ENCODE measurements around the gene WNK4.

The WNK4 gene

DNA sequence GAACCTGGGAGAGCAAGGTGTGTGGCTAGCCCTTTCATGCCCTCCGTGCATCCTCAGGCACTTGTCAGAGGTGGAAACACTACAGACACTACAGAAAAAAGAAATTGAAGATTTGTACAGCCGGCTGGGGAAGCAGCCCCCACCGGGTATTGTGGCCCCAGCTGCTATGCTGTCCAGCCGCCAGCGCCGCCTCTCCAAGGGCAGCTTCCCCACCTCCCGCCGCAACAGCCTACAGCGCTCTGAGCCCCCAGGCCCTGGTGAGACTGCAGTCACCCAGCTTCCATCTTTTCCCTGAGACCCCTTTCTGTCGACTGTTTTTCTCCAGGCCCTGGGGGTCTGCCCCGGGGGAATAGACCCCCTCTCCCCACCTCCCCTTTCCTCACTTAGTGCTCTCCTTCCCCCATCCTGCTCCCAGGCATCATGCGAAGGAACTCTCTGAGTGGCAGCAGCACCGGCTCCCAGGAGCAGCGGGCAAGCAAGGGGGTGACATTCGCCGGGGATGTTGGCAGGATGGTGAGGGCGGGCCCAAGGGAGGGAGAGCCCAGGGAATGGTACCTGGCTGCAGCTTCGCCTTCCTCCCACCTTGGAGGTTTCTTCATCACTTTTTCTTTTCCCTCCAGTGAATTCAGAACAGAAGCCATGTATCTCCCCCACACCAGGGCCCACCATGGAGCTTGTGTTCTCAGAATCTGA lies 15.8 kb downstream of the WNK4 start:
- no peak for DNase-seq

DNA sequence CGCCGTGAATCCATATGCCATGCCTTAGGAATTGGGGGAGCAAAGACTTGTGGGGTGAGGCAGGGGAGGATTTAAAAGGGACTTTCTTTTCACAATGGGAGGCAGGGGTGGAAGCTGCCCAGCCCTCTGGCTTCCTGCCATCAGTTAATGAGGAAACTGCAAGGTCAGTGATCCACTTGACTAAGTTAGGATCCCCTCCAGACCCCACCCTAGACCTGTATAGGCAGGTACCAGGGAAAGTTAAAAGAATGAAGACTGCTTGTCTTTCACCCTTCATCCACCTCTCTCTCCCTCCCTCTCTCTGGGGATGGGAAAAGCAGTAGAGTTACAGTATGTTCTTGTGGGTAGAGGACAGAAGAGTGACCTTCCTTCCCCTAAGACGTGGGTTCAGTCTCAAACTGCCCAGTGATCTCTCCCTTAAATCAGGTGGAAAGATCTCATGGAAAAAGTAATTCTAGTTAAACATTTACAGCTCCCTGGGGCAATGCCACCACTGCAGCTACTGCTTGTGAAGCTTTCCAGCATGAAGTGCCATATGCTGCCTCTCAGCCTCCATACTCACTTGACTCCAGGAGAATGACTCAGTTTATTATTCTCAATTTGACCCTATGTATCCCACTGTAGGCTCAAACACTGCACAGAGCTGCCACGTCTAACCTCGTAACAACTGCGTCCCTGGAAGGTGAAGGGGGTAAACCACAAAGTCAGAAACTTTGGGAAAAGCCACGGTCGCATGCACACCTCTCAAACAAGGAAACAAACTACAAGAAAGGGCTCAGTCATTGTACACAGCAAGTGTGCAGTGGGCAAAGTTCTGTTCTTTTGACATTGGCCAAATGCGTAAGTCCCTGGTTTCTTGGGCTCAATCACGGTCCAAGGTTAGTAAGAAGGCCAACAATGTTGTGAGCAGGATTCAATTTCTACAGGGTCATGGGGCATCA lies 16.9 kb downstream of the WNK4 start:
- no peak for DNase-seq

DNA sequence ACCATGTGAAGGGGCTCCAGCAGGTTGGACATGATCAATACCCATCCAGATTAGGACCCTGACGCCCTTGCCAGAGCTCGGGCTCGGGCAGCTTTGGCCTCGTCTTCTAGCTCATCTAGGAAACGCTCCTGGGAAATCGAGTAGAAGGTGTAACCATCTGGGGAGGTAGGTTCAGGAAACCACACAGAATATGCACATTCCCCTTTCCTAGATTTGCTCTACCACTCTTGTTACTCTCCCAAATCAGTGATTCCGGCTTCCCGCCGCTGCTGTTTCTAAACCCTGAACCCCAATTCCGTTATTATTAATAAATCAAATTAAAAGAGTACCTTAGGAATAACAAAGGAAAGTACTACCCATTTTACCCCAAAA lies 17.6 kb downstream of the WNK4 start:
- no peak for DNase-seq

DNA sequence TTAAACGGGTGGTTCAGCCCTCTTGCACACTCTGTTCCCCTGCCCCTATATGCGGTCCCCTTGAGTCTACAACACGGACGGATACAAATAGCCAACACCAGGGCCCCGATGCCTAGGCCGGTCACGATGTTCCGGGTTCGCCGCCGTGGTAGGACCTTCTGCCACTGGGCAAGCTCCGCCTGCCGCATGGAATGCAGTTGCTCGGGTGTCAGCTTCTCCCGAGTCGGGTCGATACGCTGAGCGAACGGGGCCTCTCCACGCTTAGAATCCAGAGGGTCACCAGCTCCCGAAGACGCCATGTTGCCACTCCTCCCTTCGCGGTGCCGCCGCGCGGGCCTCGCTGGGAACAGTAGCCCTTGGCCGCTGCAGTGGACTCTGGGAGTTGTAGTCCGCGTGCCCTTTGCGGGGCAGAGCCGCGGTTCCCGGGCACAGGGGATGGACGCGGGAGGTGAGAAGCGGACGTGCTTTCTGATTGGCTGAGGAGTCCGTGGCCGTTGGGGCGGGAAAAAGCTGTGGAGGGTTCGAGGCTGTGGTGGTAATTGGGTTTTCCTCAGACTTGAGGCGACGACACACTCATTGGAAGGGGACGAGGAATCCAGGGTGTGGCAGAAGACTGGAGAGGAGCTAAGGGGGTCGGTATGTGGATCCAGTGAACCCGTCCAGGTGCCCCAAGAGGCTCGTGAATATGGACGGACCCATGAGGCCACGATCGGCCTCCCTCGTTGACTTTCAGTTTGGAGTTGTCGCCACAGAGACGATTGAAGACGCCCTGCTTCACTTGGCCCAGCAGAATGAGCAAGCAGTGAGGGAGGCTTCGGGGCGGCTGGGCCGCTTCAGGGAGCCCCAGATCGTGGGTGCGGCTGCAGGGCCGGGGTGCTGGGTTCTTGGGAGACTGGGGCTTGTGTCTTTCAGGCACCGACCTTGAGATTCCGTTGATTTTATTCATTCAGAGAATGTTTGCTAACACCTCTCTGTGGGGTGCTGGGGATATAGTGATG lies 18.3 kb downstream of the WNK4 start, which contains the start of the genes CNTD1 and COA3:
Gene CNTD1, plus strand, starts transcription at position 479 of the 998 bp plus-strand sequence. Its CDS starts 207 bp downstream, at position 686.
Gene COA3, minus strand, starts transcription at position 322 of the 998 bp plus-strand sequence. Its CDS starts 23 bp downstream, at position 299.
- DNase-seq, result peak in 55 of 56 donors; percentile 17 to 85 (median 67)

DNA sequence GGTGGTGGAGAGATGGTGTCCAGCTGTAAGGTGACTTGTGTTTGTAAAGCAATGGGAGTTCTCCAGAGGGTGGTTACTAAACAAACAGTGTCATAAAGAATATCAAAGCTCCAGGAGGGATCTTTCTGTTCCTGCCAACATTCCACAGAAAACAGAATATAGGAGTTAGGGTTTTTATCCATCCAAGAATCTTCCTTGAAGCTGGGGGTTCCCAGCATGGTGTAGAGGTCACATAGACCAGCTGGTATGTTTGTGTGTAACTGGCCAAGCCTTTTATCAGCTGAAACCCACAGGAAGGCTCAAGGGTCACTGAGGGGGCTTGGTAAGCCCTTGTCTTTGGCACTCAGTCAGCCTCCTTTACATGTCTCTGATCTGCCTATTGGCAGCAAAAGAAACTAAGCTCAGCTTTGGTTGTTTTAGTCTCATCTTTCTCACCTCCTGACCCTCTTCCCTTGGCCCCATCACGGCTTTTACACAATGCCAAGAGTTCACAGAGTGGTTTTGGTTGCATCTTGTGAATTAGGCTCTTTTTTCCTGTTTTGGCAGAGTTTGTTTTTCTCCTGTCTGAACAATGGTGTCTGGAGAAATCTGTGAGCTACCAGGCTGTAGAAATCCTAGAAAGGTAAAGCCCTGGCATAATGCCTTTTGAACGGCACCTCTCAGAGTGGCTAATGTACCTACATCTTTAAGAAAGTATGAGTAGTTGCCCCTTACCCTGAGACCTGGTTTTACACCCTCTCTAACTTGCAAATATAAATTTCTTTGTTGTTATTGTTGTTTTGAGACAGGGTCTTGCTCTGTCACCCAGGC lies 22.9 kb downstream of the WNK4 start:
- no peak for DNase-seq

DNA sequence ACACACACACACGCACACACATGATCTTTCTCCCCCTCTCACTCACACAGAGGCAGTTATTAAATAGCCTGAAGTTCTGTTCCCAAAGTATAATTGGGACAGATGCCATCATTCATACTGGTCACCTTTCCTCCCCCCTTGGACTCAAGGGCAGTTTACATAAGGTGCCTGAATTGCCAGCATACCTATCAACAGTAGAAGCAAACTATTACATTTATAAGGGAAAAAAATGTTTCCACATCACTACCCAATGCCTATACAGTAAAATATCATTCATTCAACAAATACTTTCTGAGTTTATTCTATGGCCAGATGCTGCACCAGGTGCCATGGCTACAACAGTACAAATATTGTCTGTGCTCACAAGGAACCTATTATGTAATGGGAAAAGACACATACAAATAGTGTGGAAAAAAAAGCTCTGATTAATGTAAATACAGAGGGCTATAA lies 24.5 kb downstream of the WNK4 start:
- DNase-seq, result no peak

DNA sequence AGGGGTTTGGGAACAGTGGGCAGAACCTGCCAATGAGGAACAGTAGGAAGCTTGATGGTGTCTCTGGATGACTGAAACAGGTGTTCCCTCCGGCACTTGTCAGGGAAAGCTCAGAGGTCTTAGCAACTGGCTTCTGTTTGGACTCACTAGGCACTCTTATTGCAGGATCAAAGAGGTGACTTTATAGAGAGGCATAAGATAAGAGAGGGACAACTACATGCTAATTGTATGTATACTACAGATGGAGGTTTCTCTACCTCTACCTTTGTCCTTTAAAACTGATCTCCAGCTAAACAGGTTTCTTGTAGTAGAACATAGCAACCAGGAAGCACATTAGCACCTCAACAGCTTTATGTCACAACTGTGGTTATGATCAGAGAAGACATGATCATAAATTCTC lies 25.8 kb downstream of the WNK4 start:
- no peak for DNase-seq

DNA sequence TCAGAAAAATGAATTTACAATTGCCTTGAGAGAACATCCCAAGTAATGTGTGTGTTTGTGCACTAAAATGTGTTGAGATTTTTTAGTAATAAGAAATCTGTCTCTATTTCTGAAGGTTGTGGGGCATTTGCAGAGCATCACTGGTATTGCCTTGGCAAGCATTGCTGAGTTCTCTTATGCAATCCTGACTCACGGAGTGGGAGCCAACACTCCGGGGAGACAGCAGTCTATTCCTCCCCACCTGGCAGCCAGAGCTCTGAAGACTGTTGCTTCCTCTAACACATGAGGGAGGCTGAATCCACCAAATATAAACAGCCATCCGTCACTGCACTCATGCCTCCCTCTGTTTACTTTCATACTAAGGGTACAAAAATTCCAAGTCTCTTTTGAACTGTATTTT lies 28.8 kb downstream of the WNK4 start:
- DNase-seq, result peak in 28 of 56 donors; percentile 1 to 78 (median 28)

DNA sequence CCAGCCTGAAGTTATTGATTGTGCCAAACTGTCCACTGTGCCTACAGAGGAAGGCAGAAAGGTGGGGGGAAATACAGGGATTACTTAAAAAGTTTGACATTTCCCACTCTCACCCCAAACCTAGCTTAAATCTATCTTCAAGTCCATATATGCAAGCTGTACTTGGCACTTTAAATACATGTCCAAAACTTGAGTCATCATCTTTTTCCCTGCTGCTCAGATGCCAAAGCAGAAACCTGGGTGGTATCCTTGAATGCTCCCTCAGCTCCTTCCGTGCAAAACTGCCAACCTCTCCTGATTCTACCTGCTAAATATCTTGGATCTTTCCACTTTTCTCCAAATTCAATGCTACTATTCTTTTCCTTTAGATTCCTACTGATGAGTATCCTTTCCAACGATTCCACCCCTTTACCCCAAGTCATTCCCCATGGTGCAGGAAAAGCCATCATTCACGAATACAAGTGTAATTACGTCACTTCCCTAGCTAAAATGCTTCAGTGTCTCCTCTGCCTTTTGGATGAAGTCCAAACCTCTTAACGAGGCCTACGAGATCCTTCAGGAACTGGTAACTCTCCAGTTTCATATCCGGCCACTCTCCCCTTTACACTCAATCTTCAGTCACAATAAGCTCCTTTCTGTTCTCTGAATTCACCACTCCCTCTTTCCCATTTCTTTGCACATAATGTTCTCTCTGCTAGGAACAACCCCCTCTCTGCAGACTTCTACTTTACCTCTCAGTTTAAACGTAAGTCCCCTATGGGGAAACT lies 34.4 kb downstream of the WNK4 start:
- DNase-seq, result no peak

DNA sequence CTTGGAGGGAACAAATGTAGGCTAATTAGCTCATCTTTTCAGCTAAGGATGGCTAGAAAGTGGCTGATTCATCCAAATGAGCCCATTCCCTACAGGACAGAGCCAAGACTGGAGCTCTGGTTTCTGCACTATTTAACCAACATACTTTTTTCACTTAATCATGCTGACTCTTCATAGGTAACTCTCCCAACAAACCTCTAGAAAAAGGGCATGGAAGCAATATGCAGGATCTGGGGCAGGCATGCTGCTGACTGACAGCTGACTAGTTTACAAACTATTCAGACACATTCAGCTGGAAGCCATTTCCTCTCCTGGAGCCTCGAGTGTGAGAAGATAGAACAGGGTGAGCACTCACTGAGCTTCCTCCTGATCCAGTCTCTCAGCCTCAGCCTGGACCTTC lies 37.5 kb downstream of the WNK4 start:
- DNase-seq, result no peak

DNA sequence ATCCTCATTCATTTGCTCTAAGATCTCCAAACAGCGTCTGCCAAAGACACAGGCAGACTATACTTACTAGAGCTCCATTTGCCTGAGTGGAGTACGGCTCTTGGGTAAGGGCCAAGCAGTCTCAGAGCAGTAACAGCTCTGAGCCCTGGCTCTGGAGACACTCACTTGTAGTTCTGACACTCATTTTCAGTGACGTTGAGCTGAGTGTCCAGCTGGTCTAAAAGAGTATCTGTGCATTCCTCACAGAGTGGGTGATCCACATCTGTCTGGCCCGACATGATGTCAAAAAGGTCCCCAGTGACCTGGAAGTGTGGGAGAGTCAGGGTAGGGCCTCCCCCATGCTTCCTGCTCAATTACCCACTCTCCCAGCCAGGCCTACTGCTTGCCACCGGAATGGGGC lies 38.0 kb downstream of the WNK4 start:
- DNase-seq, result no peak

DNA sequence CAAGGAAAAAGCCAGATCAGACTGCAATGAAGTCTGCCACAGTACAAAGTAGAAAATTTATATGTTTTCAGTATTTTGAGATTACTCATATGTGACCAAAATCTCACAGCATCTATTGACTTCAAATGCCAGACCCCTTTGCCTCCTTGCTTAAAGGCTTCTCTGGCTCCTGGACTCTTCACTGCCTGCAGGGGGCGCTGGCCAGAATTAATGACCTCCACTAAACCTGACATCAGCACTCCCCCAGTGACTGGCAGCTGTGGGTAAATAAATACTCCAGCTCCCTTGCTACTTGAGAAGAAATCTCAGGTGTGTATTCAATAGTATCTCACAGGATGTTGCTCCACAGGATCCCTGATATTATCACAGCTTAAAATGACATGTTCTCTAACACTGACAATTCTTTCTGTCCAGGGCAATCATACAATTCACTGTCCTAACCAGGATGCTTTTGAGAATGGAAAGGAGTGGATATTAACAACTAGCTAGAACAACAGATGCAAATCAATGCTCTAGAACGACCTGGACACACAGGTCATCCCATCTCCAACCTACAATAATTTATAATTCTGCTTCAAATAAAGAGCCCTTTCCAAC lies 39.6 kb downstream of the WNK4 start:
- DNase-seq, result peak in 3 of 56 donors; percentile 2 to 47 (median 7)

DNA sequence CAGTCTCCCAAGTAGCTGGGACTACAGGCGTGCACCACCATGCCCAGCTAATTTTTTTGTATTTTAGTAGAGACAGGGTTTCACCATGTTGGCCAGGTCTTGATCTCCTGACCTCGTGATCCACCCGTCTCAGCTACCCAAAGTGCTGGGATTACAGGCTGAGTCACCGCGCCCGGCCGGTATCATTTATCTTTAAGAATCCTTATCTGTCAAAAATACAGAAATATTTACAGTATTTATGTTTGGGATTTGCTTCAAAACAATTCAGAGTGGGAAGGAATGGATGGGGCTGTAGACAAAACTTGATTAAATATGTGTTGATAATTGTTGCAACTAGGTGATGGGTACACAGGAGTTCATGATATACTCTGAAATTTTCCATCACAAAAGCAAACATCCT lies 40.8 kb downstream of the WNK4 start:
- DNase-seq, result no peak

DNA sequence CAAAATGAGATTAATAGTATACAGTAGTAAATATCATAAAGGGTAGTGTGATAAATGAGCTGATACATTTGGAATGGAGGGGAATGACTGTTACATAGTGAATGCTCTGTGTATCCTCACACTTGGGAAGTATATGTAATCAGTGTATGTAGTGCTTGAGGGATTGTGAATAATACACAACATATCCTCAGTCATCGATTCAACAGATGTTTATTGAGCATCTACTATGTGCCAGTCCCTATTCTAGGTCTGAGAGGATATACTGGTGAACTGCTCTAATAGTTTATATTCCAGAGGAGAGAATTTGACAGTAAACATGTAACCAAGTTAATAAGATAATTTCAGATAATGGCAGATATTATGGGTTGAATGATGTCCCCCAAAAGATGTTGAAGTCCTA lies 47.1 kb downstream of the WNK4 start:
- no peak for DNase-seq

DNA sequence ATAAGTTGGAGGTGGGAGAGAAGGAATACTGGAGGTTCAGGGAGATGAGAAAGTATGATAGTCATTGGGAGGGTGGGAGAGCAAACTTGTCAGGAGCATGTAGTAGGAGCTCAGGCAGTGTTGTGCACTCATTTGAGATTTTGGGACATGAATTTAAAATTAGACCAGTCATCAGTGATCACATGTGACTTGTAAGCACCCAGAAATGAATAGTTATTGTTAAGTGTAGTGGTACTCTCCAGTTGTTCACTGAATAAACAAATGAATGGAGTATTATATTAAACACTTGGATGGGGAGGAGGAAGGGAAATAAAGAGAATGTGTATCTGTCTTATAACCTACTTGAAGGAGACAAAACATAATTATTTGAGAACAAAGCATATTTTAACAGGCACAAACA lies 50.6 kb downstream of the WNK4 start:
- no peak for DNase-seq

DNA sequence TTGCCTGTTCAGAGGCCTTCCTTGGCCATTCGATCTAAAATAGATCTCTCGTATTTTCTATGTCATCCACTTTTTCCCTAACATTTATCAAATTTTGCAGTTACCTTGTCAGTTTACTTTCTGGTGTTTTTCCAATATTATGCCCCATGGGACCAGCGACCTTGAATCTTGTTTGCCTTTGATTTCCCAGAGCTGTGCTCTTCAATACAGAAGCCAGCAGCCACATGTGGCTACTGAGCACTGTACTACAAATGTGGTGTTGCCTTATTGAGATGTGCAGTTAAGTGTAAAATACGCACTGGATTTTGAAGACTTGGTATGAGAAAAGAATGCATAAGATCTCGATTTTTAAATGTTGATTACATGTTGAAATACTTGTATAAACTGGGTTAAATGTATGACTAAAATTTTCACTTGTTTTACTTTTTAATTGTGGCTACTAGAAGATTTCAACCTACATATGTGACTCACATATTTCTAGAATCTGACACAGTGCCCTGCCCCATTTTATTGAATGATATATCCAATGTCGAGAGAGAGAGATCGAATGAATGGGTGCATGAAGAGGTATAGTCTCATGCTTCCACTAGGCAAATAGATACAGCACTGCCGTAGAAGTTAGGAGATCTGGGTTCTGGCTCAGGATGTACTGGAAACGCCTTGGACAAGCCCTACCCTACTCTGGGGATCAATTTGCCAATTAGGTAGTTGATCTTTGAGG lies 52.0 kb downstream of the WNK4 start:
- no peak for DNase-seq

DNA sequence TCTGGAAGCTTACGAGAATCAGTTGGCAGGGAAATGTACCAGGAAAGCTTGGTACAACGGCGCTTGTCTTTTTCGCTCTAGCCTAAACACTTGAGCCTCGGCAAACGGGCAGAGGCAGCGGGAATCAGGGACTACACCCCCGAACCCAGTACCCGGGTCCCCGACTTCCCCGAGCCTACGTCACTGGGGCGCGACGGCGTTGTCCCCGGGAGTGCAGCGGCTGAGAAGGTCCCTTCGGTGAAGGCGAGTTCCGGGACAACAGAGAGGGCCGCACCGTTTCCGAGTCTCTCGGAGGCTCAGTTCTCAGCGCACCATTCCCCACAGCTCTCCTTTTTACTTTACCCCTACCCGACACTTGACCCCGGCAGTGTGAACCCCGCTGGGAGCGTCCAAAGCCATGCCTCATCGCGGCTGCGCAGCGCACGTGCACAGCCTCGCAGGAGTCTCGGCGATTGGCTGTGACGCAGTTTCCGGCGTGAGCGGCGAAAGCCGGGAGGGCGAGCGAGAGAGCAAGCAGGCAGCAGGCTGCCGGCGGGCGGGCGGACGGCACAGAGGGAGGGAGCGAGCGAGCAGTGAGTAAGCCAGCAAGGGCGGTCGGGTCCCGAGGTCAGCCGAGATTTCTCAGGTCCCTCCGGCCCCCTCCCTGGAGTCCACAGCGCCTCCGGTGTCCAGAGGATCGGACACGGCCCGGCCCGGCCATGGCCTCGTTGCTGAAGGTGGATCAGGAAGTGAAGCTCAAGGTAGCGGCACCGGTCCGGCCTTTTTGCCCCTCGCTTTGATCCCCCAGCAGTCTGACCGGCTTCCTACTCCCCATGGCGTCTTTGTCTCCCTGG lies 52.7 kb downstream of the WNK4 start, which contains the start of gene PSME3:
Gene PSME3, plus strand, starts transcription at position 464 of the 833 bp plus-strand sequence. Its CDS starts 235 bp downstream, at position 699.
- DNase-seq, result peak; percentile 24 to 98 (median 90)

Measured in amygdala (tissue), 56 donors.